Measurements from ENCODE around the gene TTC9C. TPM values are rescaled to one million over a fixed set of nuclear protein-coding genes. Genes with fewer than 3 reads are reported as not detected.

The TTC9C gene
- total and polyA plus RNA-seq, 2 donors (not counting 3 experiments of a cell fraction or from before 2014, with no cell fraction given): 27.4 to 43.5 TPM

- Histone ChIP-seq H3K9me3 (replicated peaks; ENCODE audit: control insufficient read depth, insufficient read depth, low read length) (no peaks in the 10 kb centered on the region), H3K27ac (ENCODE audit: insufficient read depth, low read depth, low read length) (no peak overlapping the region), H3K9me1 (replicated peaks; ENCODE audit: control insufficient read depth, extremely low read depth, insufficient read depth, low read length) (no peaks in the 10 kb centered on the region), H2AFZ (ENCODE audit: low read depth, low read length) (no peak overlapping the region), H3K27me3 (ENCODE audit: control insufficient read depth in 2 of 2, insufficient read depth in 2 of 2, low read length in 2 of 2) (no peaks in the 10 kb centered on the region), H3K79me2 (ENCODE audit: control insufficient read depth, insufficient read depth, low read length) (peaks cover 40% of the 10 kb centered on the region), H3K9ac (replicated peaks; ENCODE audit: extremely low read depth, insufficient read depth, low read length) (no peak overlapping the region), H3K4me1 (ENCODE audit: control insufficient read depth, extremely low read depth, insufficient read depth, low read length) (no peaks in the 10 kb centered on the region), H3K4me2 (ENCODE audit: insufficient read depth, low read length) (no peak overlapping the region), H4K20me1 (replicated peaks; ENCODE audit: control insufficient read depth, extremely low read depth, insufficient read depth, low read length) (no peaks in the 10 kb centered on the region), H3K4me3 (replicated peaks in 1 of 3; ENCODE audit: insufficient read depth in 1 of 3, low read depth in 1 of 3, low read length in 3 of 3) (no peak overlapping the region), H3K36me3 (ENCODE audit: control insufficient read depth in 2 of 2, extremely low read depth in 1 of 2, insufficient read depth in 2 of 2, low read length in 2 of 2) (peaks cover 47 to 50% of the 10 kb centered on the region in 2 experiments)
- CTCF ChIA-PET: no interaction called here
- BruUV-seq (replicated peaks): no TSS peak
- POLR2A ChIA-PET: no interaction called here
- DNase-seq (ENCODE audit: low read depth, low spot score) (no peak), FAIRE-seq (no peak)
- no peak for TF ChIP-seq GATA2 (IDR thresholded peaks at IDR 0.05; ENCODE audit: insufficient read depth, insufficient read length, low read depth, low read length)
- TF ChIP-seq, protein P1, sequence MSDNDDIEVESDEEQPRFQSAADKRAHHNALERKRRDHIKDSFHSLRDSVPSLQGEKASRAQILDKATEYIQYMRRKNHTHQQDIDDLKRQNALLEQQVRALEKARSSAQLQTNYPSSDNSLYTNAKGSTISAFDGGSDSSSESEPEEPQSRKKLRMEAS (IDR thresholded peaks at IDR 0.05; ENCODE audit: insufficient read depth, insufficient read length): no peak
- TF ChIP-seq JUN (IDR thresholded peaks at IDR 0.05; ENCODE audit: borderline replicate concordance, insufficient read depth, insufficient read length, low read depth): no peak
- TF ChIP-seq POLR2A (IDR thresholded peaks at IDR 0.05; ENCODE audit: low read depth, low read length): no peak
- TF ChIP-seq FOS (IDR thresholded peaks at IDR 0.05; ENCODE audit: borderline replicate concordance, insufficient read depth, low read length): no peak
- TF ChIP-seq, protein P2, sequence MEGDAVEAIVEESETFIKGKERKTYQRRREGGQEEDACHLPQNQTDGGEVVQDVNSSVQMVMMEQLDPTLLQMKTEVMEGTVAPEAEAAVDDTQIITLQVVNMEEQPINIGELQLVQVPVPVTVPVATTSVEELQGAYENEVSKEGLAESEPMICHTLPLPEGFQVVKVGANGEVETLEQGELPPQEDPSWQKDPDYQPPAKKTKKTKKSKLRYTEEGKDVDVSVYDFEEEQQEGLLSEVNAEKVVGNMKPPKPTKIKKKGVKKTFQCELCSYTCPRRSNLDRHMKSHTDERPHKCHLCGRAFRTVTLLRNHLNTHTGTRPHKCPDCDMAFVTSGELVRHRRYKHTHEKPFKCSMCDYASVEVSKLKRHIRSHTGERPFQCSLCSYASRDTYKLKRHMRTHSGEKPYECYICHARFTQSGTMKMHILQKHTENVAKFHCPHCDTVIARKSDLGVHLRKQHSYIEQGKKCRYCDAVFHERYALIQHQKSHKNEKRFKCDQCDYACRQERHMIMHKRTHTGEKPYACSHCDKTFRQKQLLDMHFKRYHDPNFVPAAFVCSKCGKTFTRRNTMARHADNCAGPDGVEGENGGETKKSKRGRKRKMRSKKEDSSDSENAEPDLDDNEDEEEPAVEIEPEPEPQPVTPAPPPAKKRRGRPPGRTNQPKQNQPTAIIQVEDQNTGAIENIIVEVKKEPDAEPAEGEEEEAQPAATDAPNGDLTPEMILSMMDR (IDR thresholded peaks at IDR 0.05; ENCODE audit: extremely low read depth in 1 of 2, insufficient read depth in 1 of 2, low read depth in 1 of 2, low read length in 2 of 2): no peak
- TF ChIP-seq MYC (IDR thresholded peaks at IDR 0.05; ENCODE audit: low read depth, low read length): no peak
- no peak for TF ChIP-seq EZH2 (IDR thresholded peaks at IDR 0.05; ENCODE audit: borderline replicate concordance, low read depth, low read length, severe bottlenecking)
- no peak for TF ChIP-seq POLR2AphosphoS5 (IDR thresholded peaks at IDR 0.05; ENCODE audit: insufficient read depth, low read depth, low read length)
- intact Hi-C loops (cut with micrococcal nuclease) (no loop called here), dilution Hi-C loops (cut with MboI; ENCODE audit: extremely low pct_ligation_motif_present, low sequenced_read_pairs) (no loop called here)
Measured at GRCh38 chr11:62716816-62717215, 11.5 kb upstream of the TTC9C start.
